ENCODE data around the gene CTCF.
"Not testable (repeated sequence)": the region's sequence is repeated elsewhere in the genome, so short reads cannot be mapped to it uniquely, and the experiment has no call there.

Gene CTCF, protein sequence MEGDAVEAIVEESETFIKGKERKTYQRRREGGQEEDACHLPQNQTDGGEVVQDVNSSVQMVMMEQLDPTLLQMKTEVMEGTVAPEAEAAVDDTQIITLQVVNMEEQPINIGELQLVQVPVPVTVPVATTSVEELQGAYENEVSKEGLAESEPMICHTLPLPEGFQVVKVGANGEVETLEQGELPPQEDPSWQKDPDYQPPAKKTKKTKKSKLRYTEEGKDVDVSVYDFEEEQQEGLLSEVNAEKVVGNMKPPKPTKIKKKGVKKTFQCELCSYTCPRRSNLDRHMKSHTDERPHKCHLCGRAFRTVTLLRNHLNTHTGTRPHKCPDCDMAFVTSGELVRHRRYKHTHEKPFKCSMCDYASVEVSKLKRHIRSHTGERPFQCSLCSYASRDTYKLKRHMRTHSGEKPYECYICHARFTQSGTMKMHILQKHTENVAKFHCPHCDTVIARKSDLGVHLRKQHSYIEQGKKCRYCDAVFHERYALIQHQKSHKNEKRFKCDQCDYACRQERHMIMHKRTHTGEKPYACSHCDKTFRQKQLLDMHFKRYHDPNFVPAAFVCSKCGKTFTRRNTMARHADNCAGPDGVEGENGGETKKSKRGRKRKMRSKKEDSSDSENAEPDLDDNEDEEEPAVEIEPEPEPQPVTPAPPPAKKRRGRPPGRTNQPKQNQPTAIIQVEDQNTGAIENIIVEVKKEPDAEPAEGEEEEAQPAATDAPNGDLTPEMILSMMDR

DNA sequence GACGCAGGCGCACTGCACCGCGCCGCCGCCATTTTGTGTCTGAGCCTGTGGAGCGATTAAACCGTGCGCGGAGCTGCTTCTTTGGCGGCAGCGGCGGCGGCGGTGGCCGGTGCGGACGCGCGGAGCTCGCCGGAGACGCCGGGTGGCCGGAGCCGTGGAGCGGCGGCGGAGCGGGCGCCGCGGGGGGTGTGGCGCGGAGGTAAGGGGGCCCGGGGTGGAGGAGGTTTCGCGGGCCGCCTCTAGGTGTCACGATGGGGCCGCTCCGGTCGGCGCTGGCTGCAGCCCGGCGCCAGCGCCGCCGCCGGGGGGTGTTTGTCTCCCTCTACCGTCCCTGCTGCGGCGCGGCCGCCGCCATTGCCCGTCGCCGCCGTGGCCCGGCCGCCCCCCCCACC, at the start of gene CTCF:
TSS of gene CTCF (plus strand) at position 1 of the 392 bp plus-strand sequence. CDS start 48,307 bp downstream, outside the sequence.
- peak; percentile 80 for DNase-seq

DNA sequence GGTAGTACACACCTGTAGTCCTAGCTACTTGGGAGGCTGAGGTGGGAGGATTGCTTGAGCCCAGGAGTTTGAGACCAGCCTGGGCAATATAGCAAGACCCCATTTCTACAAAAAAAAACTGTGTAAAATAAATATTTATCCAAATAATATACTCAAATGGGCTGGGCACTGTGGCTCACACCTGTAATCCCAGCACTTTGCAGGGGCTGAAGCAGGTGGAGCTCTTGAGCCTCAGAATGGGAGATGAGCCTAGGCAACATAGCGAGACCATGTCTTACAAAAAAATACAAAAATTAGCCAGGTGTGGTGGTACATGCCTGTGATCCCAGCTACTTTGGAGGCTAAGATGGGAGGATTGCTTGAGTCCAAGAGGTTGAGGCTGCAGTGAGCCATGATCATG, 48.4 kb upstream of the CTCF start:
- not testable (repeated sequence) for DNase-seq

DNA sequence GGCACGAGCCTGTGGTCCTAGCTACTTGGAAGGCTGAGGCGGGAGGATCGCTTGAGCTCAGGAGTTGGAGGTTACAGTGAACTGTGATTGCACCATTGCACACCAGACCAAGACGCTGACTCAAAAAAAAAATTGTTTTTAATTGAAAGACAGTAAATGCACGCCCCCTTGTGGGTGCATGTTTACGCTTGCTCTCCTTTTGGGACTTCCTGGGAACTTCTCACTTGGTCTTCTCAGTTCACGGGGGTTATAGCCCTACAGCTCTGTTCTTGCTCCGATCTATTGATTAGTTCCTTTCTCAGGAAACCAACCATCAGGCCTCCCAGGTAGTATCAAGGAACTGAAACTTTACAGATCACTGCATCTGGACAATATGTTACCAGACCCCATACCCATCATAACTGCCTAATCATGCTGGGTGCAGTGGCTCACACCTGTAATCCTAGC, 47.9 kb upstream of the CTCF start:
- DNase-seq = peak; percentile 76

DNA sequence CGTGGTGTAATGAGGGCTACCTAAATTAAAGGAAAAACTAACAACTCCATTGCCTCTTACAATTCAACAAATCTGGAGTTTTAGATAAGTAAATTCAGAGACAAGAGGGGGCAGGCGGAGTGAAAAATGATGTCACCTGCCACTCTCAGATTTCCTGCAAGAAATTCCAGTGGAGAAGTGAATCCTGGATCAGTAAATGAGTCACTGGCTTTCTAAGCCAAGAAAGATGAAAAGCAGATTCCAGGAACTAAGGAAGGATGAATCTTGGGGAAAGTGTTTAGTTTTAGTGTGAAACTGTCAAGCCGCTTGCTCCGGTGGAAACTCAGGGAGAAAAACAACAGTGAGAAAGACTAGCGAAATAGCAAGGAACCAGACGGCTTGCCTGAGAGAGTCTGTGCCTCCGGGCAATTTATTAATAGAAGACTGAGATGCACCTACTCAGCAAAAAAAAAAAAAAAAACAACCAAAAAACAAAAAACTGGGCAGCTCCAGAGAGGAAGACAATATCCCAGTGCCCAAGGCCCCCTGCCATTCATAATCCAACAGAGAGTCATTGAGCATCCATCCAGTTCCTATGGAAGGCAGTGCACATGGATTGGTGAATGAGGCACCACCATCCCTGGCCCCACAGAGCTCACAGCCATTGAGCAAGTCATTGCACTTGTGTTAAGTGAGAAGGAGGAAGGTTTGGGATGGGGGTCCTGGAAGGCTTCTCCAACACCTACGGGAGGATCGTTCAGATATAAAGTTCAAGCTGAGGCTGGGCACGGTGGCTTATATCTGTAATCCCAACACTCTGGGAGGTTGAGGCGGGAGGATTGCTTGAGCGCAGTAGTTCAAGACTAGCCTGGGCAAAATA, 45.8 kb upstream of the CTCF start:
- DNase-seq = no peak

DNA sequence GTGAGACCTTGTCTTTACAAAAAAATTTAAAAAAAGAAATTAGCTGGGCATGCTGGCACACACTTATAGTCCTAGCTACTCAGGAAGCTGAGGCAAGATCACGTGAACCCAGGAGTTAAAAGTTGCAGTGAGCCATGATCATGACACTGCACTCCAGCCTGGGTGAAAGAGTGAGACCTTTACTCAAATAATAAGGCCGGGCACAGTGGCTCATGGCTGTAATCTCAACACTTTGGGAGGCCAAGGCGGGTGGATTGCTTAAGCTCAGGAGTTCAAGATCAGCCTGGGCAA, 45.2 kb upstream of the CTCF start:
- no peak for DNase-seq

DNA sequence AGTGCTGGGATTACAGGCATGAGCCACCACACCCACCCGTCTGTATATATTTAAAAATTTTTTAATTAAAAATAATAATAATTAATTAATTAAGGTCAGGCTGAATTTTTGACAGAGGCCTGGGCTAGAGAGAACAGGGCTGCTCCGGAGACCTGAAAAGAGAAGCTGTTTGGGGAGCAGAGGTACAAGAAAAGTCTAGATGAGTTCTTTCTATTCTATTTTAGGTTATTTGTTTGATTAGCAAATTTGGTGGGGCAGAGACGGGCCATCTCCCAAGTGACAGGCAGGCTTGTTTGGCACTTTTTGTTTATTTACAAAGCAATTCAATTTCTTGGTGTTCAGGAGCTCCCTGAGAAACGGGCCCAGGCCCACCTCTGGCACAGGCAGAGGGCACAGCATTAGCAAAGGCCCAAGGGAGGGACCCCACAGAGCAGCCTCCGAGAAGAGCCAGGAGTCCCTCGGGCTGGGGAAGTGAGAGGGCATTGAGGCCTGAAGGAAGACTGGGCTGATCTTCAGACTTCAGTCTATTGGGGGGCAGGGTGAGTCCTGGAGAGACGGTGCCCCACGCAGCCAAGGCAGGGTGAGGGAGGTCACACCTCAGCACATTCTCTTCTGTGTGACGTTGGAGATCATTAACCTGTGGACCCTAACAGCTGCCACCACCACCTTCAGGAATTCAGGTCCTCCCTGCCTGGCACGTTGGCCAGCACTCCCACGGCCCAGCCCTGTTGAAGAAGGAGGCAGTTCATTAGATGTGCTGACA, 44.5 kb upstream of the CTCF start:
- DNase-seq = no peak

DNA sequence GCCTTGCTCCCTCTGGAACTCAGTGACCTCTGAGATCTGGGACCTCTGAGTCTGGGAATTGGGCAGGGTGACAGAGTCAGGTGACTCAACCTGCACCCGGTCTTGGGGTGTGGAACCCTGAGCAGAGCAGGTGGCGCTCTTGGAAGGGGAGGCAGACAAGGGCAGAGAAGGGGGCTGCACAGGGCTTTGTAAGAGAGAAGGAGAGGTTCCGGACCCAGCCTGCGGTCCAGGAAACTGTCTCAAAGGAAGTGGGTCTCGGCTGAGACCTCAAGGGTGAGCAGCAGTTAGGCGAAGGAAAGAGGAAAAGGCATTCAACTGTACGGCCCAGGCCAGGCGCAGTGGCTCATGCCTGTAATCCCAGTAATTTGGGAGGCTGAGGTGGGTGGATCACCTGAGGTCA, 43.6 kb upstream of the CTCF start:
- DNase-seq = no peak

DNA sequence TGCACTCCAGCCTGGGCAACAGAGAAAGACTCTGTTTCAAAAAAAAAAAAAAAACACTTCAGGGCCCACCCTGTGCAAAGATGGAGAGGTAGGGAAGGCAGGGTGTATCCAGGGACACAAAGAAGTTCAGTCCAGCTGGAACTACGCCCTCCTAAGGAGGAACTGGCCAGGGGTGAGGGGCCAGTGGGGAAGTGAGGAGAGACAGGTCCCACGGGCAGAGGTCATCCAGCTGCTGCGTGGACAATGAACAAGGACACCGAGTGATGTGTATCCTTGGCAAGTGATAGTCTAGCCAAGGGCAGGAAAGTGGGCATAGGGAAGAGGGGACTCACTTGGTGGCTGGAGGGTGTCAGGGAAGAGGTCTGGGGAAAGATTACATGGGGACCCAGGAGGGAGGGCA, 43.1 kb upstream of the CTCF start:
- DNase-seq = no peak

DNA sequence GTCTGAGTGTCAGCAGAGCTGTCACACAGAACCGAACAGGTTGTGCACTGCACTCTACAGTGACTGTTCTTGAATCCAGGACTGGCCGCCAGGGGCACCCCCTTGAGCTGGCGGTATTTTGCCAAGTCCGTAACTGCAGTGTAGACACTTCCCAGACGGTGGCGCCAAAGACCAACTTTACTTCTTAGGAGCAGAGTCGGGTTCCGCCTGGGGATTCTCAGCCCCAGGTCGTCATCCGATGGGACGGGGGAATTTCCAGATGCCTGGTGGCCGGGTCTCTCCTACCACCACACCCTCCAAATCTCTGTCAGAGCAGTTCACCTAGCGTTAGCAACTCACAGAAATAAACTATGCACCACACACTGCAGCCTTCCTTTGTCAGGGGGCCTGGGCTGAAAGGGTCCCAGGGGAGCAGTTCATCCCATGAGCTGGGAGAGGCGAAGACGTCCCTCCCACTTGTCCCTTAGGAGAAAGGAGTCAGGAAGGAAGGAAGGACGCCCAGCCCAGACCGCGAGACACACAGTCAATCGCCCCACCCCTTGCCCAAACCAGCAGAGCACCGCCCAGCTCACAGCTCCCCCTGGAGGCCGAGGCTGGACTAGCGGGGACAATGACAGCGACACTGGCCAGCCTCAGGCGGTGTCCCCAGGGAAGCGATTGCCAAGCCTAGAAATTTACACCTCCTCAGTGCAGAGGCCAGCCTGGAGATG, 41.1 kb upstream of the CTCF start:
- DNase-seq = peak; percentile 97

DNA sequence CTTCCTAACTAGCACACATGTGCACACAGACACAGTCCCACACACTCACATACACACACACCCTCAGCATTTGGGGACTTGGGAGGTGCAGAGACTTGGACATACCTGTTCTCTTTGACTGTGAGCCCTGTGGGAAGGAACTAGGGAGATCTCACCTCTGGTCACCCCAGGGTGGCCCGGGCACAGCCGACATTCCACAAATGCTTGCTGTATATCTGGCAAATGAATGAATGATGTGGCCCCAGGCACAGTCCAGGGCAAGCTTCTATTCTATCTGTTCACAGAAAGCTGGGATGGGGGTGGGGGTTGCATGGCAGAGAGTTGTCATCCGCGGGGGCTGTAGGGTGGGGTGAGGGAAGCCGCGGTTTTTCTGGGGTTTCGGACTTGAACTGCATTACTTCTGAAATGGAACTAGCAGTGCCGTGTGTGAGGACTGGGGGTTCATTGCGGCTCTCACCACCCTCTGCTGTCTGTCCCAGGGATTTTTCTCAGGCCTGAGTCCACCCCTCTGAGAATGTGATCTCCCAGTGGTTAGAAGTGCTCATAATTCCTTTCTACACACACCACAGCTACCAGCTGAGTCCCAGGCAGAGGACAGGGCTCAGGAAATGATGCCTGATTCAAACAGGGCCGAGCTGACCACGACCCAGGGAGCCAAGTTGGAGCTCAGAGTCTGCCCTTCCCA, 37.0 kb upstream of the CTCF start:
- no peak for DNase-seq

DNA sequence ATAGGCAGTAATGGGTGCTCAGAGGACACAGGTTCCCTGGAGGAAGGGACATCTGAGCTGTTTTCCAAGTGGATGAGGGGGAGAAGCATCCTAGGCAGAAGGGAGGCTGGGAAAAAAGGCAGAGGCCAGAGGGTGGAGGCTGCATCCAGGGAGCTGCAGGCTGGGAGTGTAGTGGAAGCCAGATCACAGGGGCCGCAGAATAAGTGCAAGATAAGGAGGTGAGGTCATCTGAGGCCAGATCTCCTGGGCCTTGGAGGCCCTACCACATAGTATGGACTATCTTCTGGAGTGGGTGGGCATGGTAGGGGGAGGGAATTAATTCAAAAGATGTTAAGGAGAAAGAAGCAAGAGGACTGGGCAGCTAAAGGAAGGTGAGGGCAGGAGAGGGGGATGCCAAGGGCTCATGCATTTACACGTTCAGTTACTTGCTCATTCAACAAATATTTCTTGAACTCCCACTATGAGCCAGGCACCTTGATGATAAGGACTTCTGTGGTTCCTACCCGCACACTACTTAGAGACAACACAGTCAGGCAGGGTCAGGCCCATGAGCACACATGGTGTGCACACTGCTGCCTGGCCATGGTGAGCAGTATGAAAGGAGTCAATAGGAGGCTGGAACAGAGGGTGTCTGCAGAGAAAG, 36.1 kb upstream of the CTCF start:
- DNase-seq = no peak

DNA sequence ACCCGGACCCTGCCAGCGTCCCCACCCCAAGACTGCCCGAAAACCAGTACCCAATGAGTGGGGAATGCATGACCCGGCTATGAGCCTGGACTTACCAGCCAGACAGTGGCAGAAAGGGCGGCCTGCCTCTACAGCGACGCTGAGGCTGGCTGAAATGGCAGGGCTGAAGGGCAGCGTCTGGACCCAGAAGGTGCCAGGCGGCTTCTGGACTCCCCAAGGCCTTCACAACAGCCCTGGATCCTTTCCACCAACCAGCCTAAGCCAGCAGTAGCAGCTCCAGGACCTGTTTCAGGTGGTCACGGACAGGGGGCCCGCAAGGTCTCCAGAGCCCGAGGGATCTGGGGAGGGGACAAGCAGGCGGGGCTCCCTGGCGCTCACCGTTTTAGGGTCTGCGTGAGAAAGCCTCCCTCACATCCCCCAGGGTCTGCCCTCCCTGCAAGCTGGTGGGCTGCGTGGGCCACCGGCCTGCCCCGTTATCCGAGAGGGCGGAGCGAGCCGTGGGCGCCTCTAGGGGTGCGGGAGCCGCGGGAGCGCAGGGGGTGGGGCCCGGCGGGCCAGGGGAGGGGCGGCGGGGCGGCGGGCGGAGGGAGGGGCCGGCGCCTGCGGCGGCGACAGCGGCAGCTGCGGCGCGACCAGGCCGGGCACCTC, 34.0 kb upstream of the CTCF start, which contains the start of gene RIPOR1:
TSS of gene RIPOR1 (plus strand) at position 608 of the 648 bp plus-strand sequence. CDS start 9,618 bp downstream, outside the sequence.
- no peak for DNase-seq

DNA sequence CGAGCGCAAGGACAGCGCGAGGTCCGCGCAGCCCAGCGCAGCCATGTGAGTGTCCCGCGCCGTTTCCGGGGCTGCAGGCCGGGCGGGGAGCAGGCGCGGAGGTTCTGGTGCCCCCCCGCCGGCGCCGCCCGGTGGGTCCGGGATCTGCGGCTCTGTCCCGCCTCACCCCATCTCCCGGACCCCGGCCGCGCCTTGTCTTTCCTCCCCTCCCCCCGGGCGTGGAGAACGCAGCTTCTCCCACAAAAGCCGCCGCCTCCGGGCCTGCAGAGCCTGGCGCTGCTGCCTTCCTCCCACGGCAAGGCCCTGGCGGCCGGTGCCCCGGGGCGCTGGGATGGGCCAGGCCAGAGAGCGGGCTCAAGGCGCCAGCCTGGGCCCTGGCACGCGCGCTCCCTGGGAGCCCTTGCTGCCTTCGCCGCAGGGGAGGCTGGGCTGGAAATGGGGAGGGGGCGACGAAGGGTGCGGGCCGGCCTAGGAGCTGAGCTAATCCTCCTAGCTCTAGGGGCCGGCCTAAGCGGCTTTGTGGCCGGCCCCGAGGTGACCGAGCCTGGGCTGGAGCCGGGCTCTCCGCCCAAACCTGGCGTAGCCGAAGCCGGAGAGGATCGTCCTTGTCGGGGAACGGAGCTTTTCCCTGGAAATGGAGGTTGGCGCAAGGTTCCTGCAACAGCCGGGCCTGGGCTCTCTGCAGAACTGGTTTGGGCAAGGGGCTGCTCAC, 33.3 kb upstream of the CTCF start:
- no peak for DNase-seq

DNA sequence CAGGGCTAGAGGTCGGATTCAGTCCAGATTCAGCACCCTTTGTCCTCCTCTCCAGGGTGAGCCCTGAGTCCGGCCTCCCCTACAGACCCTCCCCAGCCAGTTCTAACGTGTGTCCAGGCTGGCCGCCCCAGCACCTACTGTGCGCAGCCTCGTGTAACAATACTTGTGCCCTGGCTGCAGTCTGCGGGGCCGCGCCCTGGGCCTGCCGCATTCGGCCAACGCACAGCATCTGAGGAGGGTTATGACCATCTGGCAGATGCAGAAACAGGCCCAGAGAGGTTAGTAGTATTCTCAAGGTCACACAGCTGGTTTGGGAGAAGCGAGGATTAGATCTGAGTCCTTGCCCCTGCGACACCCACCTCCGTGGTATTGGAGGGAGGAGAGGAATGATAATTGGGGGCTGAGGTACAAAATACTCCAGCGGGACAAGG, 32.7 kb upstream of the CTCF start:
- no peak for DNase-seq

DNA sequence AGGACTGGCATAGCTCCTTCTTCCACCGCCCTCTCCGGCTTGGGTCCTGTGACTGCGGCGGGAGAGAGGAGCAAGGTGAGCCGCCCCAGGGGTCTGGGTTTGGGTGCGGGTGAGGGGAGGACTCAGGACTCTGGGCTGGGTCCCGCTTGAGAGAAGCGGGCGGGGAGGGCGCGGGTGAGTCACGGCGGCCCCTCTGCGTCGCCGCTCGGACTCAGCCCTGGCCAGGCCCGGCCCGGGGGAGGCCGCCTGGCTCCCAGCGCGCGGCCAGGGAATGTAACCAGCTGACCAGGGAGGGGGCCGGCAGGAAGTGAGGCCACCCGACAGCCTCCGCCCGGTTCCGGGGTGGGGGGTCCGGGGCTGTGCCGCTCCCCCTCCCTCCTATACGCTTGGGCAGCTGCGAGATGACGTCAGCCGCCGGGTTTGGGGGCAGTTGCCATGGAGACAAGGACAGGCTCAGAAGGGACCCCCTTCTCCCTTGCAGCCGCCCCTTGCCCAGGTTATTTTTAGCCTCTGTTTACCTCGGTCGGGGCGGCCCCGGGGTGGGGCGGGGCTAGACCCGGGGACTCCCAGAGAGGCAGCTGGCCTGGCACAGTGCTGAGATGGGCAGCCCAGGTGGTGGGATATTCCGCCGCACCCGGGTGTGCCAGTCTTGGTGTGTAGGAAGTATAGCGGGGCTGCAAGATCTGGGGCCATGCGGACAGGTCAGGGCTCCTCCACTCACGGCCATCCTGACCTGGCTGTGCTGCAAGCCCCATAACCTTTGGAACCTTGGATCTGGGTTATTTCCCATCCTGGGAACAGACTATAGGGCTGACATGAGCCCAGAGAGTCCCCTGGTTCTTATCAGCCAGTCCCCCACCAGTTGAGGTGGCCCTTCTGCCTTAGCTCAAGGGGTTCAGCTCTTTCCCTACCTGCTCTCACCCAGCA, 32.0 kb upstream of the CTCF start:
- DNase-seq = no peak

DNA sequence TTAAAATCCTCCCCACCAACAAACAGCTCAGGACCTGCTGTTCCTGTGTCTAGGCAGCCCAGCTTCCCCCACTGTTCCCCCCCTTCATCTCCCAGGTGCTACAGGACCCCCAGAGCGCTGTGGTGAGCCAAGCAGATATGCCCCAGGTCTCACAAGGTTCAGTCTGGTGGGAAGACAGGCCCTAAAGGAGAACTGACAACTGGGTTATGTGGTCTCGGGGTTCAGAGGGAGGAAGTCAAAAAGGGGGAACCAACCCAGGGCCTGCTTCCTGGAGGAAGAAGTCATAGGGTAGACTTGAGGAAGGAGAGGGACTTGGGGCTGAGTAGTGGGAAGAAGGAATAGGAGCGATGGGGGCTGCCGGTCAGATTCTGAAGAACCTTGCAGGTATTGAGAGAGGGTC, 31.1 kb upstream of the CTCF start:
- no peak for DNase-seq

DNA sequence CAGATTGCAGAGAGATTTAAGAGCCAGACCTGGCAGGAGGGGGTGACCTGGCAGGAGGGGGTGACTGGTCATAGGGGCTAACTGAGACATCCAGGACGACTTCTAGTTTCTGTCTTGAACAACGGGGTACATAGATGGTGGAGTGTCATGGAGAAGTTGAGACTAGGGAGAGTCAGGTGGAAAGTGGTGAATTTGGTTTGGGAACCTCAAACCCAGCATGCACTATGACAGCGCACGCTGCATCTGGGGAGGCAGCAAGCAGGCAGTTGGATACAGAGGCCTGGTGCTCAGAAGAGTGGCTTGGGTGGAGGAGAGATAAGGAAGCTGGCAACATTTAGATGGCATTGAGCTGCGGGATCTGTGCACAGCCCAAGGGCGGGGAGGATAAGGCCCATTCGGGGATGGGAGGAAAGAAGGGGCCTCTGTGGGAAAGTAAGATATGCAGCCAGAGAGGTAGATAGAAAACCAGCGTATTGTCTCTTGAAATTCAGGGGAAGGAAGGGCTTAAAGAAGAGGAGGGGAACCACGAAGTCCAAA, 29.2 kb upstream of the CTCF start:
- no peak for DNase-seq

DNA sequence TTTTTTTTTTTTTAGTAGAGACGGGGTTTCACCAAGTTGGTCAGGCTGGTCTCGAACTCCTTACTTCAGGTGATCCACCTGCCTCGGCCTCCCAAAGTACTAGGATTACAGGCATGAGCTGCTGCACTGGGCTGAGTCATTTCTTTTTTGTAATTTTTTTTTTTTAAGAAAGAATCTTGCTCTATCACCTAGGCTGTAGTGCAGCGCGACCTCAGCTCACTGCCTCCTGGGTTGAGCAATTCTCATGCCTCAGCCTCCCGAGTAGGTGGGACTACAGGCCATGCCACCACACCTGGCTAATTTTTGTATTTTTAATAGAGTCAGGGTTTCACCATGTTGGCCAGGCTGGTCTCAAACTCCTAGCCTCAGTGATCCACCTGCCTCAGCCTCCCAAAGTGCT, 28.3 kb upstream of the CTCF start:
- not testable (repeated sequence) for DNase-seq
